Stimulated activated CD8-positive, alpha-beta memory T cell treated with anti-CD3 and anti-CD28 coated beads, Interleukin-4, amount 100 ng/mL, for 24 hours (primary cell): ENCODE data around the gene GLRA1.
"Not testable (repeated sequence)": the region's sequence is repeated elsewhere in the genome, so short reads cannot be mapped to it uniquely, and the experiment has no call there.

Experiments
- DNase-seq: peaks from one replicate; pipeline ENCODE4 v3.0.0-alpha.2; 2020; ENCODE audit warnings: low read depth

Gene GLRA1

GRCh38 chr5:151815051-151815450 lies 109.6 kb downstream of the GLRA1 start:
- no peak for DNase-seq

- DNase-seq: no peak
These were observed 111.8 kb downstream of the GLRA1 start for GRCh38 chr5:151812757-151813309.

- DNase-seq: no peak
These were observed 112.9 kb downstream of the GLRA1 start for GRCh38 chr5:151811593-151812321.

- no peak for DNase-seq
These were observed 113.8 kb downstream of the GLRA1 start for GRCh38 chr5:151810897-151811296.

GRCh38 chr5:151810449-151810848 lies 114.2 kb downstream of the GLRA1 start:
- no peak for DNase-seq

GRCh38 chr5:151808451-151809169 lies 116.0 kb downstream of the GLRA1 start:
- no peak for DNase-seq

- no peak for DNase-seq
These were observed 119.0 kb downstream of the GLRA1 start for GRCh38 chr5:151805414-151806223.

GRCh38 chr5:151800532-151800931 lies 124.1 kb downstream of the GLRA1 start:
- no peak for DNase-seq

- DNase-seq: no peak
These were observed 125.2 kb downstream of the GLRA1 start for GRCh38 chr5:151799407-151799806.

- DNase-seq: no peak
These were observed 126.0 kb downstream of the GLRA1 start for GRCh38 chr5:151798674-151799073.

- no peak for DNase-seq
These were observed 129.2 kb downstream of the GLRA1 start for GRCh38 chr5:151795426-151795825.

GRCh38 chr5:151793358-151793757 lies 131.3 kb downstream of the GLRA1 start:
- DNase-seq: no peak

GRCh38 chr5:151787817-151788216 lies 136.8 kb downstream of the GLRA1 start:
- DNase-seq: no peak

- no peak for DNase-seq
These were observed 138.2 kb downstream of the GLRA1 start for GRCh38 chr5:151786468-151786867.

GRCh38 chr5:151784141-151784540 lies 140.5 kb downstream of the GLRA1 start:
- DNase-seq: no peak

GRCh38 chr5:151783664-151784063 lies 141.0 kb downstream of the GLRA1 start:
- DNase-seq: not testable (repeated sequence)

- no peak for DNase-seq
These were observed 143.4 kb downstream of the GLRA1 start for GRCh38 chr5:151781201-151781600.

- DNase-seq: no peak
These were observed 144.3 kb downstream of the GLRA1 start for GRCh38 chr5:151780348-151780747.

GRCh38 chr5:151779531-151780125 lies 145.0 kb downstream of the GLRA1 start:
- no peak for DNase-seq

- DNase-seq: no peak
These were observed 149.5 kb downstream of the GLRA1 start for GRCh38 chr5:151775025-151775606.

GRCh38 chr5:151773951-151774350 lies 150.7 kb downstream of the GLRA1 start:
- no peak for DNase-seq
